HG03432 (cell line): ENCODE results near the gene ZNF540.
"Not testable (repeated sequence)": the region's sequence is repeated elsewhere in the genome, so short reads cannot be mapped to it uniquely, and the experiment has no call there.

Experiments used
- ATAC-seq: cut with Tn5 transposase; IDR thresholded peaks from one replicate; pipeline ENCODE4 v1.9.1; 2021; ENCODE audit warnings: mild to moderate bottlenecking, moderate library complexity; ENCODE audit not compliant: unreplicated experiment

The ZNF540 gene

DNA sequence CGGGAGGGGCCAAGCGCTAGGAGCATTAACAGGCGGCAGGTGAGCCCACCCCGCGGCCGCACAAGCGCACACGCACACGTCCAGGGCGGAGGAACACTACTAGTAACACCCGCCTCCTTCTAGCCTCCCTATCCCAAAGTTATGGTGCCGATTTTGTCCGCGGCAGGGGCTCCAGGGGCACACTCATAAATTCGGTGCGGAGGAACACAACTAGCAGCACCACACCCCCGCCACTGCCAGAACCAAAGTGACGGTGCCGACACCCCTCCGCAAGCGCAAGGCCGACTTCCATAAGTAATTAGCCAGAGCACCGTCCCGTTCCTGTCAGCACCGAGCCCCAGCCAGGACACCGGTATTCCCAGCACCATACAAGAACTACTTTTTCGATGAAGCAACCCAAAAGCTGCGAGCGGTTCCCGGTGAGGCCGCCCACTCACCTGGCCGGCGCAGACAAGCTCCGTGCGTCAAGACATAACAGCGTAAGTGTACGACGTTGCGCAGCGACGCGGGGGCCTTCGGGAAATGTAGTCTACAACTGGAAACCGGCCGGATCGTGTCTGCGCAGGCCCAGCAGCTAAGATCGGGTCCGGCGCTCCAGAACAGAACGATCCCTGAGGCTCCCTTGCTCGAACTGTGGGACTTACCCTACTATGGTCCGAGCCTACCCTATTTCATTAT, at the start of gene ZNF540, which contains the start of gene ZNF571:
ZNF540 (plus strand) TSS at position 573 of the 678 bp plus-strand sequence. CDS start 3,572 bp downstream, outside the sequence.
ZNF571 (minus strand) TSS at position 489 of the 678 bp plus-strand sequence. CDS start 8,116 bp downstream, outside the sequence.
- peak; percentile 93 for ATAC-seq

GRCh38 chr19:37551129-37551993, 43.3 kb upstream of the ZNF540 start:
- ATAC-seq: peak; percentile 76

GRCh38 chr19:37563518-37563917, 31.2 kb upstream of the ZNF540 start:
- ATAC-seq: no peak

- ATAC-seq: no peak
Observed at GRCh38 chr19:37564624-37565369, 29.9 kb upstream of the ZNF540 start.

- ATAC-seq: no peak
Observed at GRCh38 chr19:37565370-37565669, 29.4 kb upstream of the ZNF540 start.

GRCh38 chr19:37572203-37572602, 22.5 kb upstream of the ZNF540 start:
- ATAC-seq: no peak

GRCh38 chr19:37583340-37583739, 11.3 kb upstream of the ZNF540 start:
- no peak for ATAC-seq

GRCh38 chr19:37593996-37594303, 726 bp upstream of the ZNF540 start:
- ATAC-seq: no peak

- ATAC-seq: peak; percentile 43
Observed at GRCh38 chr19:37594982-37595382, 306 bp downstream of the ZNF540 start.

DNA sequence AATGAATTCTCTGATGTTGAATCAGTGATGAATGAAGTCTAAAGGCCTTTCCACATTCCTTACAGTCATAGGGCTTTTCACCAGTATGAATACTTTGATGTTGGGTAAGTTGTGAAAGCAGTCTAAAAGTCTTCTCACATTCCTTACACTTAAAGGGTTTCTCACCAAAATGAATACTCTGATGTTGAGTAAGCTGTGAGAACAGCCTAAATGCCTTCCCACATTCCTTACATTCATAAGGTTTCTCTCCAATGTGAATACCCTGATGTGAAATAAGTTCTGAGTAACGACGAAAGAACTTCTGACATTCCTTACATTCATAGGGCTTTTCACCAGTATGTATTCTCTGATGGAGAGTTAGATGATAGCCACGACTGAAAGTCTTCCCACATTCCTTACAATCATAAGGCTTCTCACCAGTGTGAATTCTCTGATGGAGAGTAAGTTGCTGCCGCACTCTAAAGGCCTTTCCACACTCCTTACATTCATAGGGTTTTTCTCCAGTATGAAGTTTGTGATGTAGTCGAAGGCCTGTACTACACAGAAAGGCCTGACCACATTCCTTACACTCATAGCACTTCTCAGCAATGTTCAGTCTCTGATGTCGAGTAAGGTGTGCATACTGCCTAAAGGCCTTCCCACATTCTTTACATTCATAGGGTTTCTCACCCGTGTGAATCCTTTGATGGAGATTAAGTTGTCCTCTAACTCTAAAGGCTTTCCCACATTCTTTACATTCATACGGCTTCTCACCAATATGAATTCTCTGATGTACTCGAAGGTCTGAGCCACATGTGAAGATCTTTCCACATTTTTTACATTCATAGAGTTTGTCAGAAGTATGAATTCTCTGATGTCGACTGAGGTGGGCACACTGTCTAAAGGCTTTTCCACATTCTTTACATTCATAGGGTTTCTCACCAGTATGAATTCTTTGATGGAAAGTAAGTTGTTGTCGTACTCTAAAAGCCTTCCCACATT, 40.7 kb downstream of the ZNF540 start:
- ATAC-seq: no peak

- ATAC-seq: no peak
Observed at GRCh38 chr19:37654118-37654517, 59.4 kb downstream of the ZNF540 start.

DNA sequence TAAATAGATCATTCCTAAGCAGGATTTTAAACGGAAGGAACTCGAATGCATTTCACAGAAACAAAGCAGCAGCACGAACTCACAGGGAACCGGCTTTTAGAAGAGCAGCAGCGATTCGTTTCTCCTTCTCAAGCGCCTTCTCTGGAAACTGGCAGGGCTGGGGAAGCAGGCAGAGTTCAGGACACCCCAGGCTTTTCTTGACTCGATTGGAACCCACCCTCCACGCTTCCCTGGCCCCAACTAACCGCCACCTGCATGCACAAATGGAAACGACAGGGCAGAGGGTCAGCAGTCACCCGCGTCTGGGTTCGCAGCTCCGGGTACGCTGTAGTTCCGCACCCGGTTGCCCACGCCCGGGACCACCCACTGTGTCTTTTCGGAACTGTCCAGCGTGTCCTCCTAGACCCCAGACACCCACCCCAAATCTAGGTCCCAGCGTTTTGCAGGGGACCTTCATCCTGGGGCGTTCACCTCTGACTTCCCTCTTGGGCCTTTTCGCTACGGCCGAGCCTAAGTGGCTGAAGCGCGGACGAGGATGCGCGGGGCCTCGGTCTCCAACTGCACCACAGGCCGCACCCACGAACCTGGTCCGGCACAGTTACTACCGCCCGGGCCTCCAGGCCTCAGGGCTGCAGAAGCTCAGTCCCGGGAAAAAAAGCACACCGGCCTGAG, 60.1 kb downstream of the ZNF540 start:
- peak; percentile 53 for ATAC-seq

DNA sequence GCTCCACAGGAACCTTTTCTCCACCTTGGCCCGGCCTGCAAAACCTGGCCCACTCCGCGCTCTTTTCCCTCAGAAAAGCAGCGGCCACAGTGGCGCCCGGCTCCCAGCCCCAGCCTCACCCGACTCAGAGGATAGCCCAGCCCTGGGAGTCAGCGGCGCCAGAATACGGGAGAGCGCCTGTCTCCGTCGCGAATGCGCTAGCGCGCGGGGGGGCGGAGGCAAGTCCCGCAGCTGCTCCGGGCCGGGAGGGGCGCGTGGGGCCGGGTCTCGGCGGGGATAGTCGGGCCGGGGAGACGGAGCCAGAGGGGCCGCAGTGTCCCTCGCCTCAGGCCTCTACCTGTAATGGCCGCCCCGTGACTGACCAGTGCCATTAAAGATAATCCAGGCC, 60.6 kb downstream of the ZNF540 start, which contains the start of gene ZFP30:
ZFP30 (minus strand) TSS at position 165 of the 388 bp plus-strand sequence. CDS start 7,643 bp downstream, outside the sequence.
- peak; percentile 56 for ATAC-seq

DNA sequence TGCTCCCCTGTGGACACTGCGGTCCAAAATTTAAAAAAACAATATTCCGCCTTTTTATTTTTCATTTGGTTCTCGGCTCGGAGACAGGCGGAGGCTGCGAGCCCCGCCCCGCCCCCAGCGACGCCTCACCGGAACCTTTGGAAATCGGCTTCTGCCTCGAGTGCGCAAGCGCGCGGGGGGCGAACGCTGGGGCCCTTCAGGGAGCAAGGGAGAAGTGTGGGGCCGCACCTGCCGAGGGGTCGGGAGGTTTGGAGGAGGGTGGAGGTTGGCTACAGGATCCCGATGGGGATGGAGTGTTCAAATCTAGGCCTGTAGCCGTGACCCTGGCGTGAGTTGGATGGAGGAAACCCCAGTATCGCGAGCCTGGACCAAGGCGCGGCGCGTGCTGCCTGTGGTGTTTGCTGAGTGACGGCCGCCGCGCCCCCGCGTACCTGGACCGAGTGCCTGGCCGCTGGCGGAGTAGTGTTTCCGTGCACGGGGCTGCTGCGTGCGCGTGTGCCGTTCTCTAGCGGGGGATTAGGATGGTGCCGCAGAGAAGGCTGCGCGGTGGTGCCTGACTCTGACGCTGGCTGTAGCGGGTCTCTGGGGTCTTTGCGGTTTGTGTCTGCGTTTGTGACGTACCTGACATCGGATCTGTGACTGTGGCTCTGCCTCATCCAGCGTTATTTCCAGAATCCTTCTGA, 61.2 kb downstream of the ZNF540 start:
- peak; percentile 67 for ATAC-seq

- ATAC-seq: not testable (repeated sequence)
Observed at GRCh38 chr19:37657157-37657556, 62.5 kb downstream of the ZNF540 start.
